ENCODE measurements around the gene DUSP7.

The DUSP7 gene

GRCh38 chr3:52038227-52038626 is 18.1 kb downstream of the DUSP7 start:
- H3K27me3 ChIP-seq (ENCODE audit: insufficient read depth, low read depth) = no peaks in the 10 kb centered on the region; the same call in 1 of the 2 replicates
- no peak overlapping the region for H3K27ac ChIP-seq
- no peaks in the 10 kb centered on the region for H3K4me1 ChIP-seq (ENCODE audit: low read depth, poor library complexity, severe bottlenecking)
- H3K4me2 ChIP-seq = no peak overlapping the region
- H3K4me3 ChIP-seq (IDR thresholded peaks at IDR 0.05; ENCODE audit: insufficient read depth, low read depth, low read length) = no peak overlapping the region
- TF ChIP-seq CTCF (conservative IDR thresholded peaks at IDR 0.05; ENCODE audit: low read depth, low read length) = no peak
- no peak overlapping the region for H3K9ac ChIP-seq
- H3K79me2 ChIP-seq (ENCODE audit: insufficient read depth, low read depth) = no peaks in the 10 kb centered on the region
- H4K20me1 ChIP-seq (ENCODE audit: insufficient read depth) = no peaks in the 10 kb centered on the region
- H2AFZ ChIP-seq (ENCODE audit: low read depth) = no peak overlapping the region
- H3K36me3 ChIP-seq (ENCODE audit: insufficient read depth) = no peaks in the 10 kb centered on the region

- H3K4me2 ChIP-seq = no peak overlapping the region
- H2AFZ ChIP-seq (ENCODE audit: low read depth) = no peak overlapping the region
- H3K79me2 ChIP-seq (ENCODE audit: insufficient read depth, low read depth) = no peaks in the 10 kb centered on the region
- no peaks in the 10 kb centered on the region; the same call in 1 of the 2 replicates for H3K27me3 ChIP-seq (ENCODE audit: insufficient read depth, low read depth)
- no peak overlapping the region for H3K27ac ChIP-seq
- H3K4me1 ChIP-seq (ENCODE audit: low read depth, poor library complexity, severe bottlenecking) = no peaks in the 10 kb centered on the region
- no peaks in the 10 kb centered on the region for H3K36me3 ChIP-seq (ENCODE audit: insufficient read depth)
- no peak for TF ChIP-seq CTCF (conservative IDR thresholded peaks at IDR 0.05; ENCODE audit: low read depth, low read length)
- no peak overlapping the region for H3K4me3 ChIP-seq (IDR thresholded peaks at IDR 0.05; ENCODE audit: insufficient read depth, low read depth, low read length)
- H3K9ac ChIP-seq = no peak overlapping the region
- H4K20me1 ChIP-seq (ENCODE audit: insufficient read depth) = no peaks in the 10 kb centered on the region
These were observed 19.1 kb downstream of the DUSP7 start for GRCh38 chr3:52037291-52037690.

GRCh38 chr3:52036829-52037228 is 19.5 kb downstream of the DUSP7 start:
- Histone ChIP-seq H2AFZ (ENCODE audit: low read depth) (no peak overlapping the region), H3K79me2 (ENCODE audit: insufficient read depth, low read depth) (no peaks in the 10 kb centered on the region), H3K4me1 (ENCODE audit: low read depth, poor library complexity, severe bottlenecking) (no peaks in the 10 kb centered on the region), H4K20me1 (ENCODE audit: insufficient read depth) (no peaks in the 10 kb centered on the region), H3K36me3 (ENCODE audit: insufficient read depth) (no peaks in the 10 kb centered on the region), H3K9ac (no peak overlapping the region), H3K27me3 (ENCODE audit: insufficient read depth, low read depth) (no peaks in the 10 kb centered on the region; the same call in 1 of the 2 replicates), H3K4me3 (IDR thresholded peaks at IDR 0.05; ENCODE audit: insufficient read depth, low read depth, low read length) (no peak overlapping the region), H3K4me2 (no peak overlapping the region), H3K27ac (no peak overlapping the region)
- TF ChIP-seq CTCF (conservative IDR thresholded peaks at IDR 0.05; ENCODE audit: low read depth, low read length) = no peak

- Histone ChIP-seq H3K27ac (no peak overlapping the region), H3K79me2 (ENCODE audit: insufficient read depth, low read depth) (no peaks in the 10 kb centered on the region), H3K36me3 (ENCODE audit: insufficient read depth) (no peaks in the 10 kb centered on the region), H3K4me1 (ENCODE audit: low read depth, poor library complexity, severe bottlenecking) (no peaks in the 10 kb centered on the region), H3K27me3 (ENCODE audit: insufficient read depth, low read depth) (no peaks in the 10 kb centered on the region; the same call in 1 of the 2 replicates), H3K4me3 (IDR thresholded peaks at IDR 0.05; ENCODE audit: insufficient read depth, low read depth, low read length) (no peak overlapping the region), H4K20me1 (ENCODE audit: insufficient read depth) (no peaks in the 10 kb centered on the region), H3K9ac (no peak overlapping the region), H2AFZ (ENCODE audit: low read depth) (no peak overlapping the region), H3K4me2 (no peak overlapping the region)
- TF ChIP-seq CTCF (conservative IDR thresholded peaks at IDR 0.05; ENCODE audit: low read depth, low read length) = no peak
These were observed 20.1 kb downstream of the DUSP7 start for GRCh38 chr3:52036222-52036694.
